Tongue (tissue), 2 donors: ENCODE data around the gene TMEM191B. TPM values are rescaled to one million over a fixed set of nuclear protein-coding genes. Genes with fewer than 3 reads are reported as not detected.
"Not testable (repeated sequence)": the region's sequence is repeated elsewhere in the genome, so short reads cannot be mapped to it uniquely, and the experiment has no call there.

Experiments used
- DNase-seq: peaks from one replicate; pipeline ENCODE4 v3.0.0-alpha.2; 2015
- total RNA-seq: library from RNA; depleted of rRNA; stranded (reverse); fragments of >200 nt; gene quantifications from one replicate; pipeline ENCODE4 v1.2.3, GENCODE V29; 2014

TMEM191B gene
- total RNA-seq, 1 donor from 2014 or later, result not detected

- DNase-seq, result not testable (repeated sequence)
These were observed 30.9 kb downstream of the TMEM191B start for GRCh38 chr22:18558516-18558915.

DNA sequence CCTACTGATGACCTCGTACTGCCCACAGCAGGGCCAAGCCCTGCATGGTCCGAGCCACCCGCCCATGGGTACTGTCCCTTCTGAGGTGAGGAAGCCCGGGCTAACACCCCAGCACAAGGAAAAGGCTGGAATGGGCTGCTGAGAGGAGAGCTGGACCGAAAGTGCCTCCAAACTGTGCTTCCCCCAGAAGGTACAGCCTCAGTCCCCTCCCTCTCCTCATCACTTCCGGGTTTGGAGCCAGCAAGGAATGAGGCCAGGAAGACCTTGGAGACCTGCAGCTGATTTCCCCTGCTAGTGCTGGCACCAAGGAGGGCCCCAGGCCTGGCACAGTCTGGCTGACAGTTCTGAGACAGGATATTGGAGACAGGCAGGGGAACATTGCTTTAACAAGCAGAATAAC, 31.3 kb downstream of the TMEM191B start:
- DNase-seq, result not testable (repeated sequence)

DNA sequence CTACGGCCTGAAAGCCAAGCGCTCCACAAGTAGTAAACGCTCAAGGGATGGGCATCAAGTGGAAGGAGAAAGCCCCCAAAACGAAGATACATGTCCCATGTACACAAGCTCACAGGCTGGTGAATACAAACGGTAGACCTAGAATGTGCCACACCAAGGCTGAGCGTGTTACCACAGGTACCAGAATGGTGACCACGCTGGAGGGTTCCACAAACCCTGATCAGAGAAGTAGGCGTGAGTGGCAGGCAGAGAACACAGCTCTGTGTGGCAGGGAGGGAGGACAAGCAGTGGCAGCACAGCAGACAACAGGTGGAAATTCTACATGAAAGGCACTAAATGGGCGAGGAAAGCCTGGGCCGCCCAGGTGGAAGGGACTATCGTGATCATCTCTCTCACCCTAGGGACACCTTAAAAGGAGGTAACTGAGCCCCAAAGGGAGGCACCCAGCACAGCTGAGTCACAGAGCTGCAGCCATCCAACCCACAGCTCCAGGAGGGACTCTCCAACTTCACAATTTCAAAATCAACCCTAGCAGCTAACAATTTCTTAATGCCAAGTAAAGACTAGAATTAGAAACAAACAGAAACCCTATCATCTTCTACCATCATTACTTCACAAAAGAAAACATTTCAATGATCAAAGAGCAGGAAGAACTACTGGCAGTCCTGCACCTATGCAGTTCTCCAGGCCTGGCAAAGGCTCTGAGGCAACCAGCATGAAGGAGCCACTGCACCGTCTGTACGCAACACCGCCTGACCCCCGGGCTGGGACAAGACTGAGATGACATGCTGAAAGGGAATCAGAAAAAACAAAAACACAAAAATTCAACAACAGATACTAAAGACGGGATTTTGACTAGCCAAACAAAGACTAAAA, 32.7 kb downstream of the TMEM191B start:
- DNase-seq, result not testable (repeated sequence)

GRCh38 chr22:18570509-18571246, 43.1 kb downstream of the TMEM191B start:
- DNase-seq, result not testable (repeated sequence)

GRCh38 chr22:18573483-18574164, 46.0 kb downstream of the TMEM191B start:
- not testable (repeated sequence) for DNase-seq

DNA sequence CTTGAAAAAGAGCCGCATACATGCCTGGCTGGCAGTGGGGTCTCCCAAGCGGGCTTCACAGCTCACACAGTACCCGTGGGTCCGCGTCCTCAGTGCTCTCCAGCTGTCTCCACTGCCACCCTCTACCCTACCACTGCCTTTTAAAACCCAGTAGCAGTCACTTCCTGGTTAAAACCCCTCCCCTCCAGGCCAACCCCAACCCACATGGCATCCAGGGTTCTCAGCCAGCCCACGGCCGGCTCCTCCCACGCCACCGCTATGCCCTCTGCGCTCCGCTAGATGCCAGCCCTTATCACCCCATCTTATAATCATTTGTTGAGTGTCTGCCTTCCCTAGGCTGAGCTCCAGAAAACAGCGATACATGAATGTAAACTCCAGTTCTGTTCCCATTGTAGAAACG, 47.0 kb downstream of the TMEM191B start:
- not testable (repeated sequence) for DNase-seq

DNA sequence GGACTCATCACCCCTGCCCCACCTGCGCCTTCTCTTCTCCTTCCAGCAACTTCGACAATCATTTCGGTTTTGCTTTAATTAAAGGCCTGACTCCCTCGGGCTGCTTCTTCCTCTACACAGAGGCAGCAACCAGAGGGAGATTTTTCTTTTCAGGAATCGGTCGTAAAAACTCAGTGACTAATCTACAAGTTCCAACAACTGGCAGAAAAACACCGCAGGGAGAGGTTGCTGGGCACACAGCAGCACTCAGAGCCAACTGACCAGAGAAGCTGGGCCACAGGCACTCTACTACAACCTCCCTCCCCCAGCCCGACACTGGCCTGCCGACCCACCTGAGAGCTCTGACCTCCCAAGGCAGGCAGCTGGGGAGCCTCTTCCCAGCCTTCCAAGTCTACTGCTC, 48.1 kb downstream of the TMEM191B start:
- DNase-seq, result not testable (repeated sequence)

- not testable (repeated sequence) for DNase-seq
These were observed 49.7 kb downstream of the TMEM191B start for GRCh38 chr22:18577090-18577818.

DNA sequence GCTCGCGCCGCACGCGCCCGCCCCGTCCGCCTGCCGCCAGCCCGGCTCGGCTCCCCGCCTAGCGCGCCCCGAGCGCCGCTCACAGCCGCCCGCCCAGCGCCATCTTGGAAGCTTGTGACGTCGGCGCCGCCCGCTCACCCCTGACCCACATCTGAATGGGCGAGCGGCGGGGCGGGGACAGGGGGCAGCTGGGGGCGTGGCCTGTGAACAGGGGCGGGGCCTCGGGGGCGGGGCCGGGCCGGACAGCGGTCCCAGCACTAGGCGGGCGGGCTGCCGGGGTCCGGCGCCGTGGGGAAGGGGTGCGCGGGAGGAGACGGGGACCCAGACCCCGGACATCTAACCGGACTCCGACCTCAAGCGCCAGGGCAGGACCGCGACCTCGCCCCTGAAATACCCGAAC, 50.2 kb downstream of the TMEM191B start:
- DNase-seq, result peak; percentile 23

Other genes starting within 250 kb of the TMEM191B start
- gene GGTLC3, start 9.6 kb upstream of the TMEM191B start, total RNA-seq, result not detected
- gene RIMBP3, start 84.1 kb downstream of the TMEM191B start, total RNA-seq, result 0.51 TPM